OCI-LY7 (cell line): Measurements from ENCODE around the gene NKPD1.

Source experiments
- CTCF ChIP-seq: fragments of 200-600 bp; sonication (generic); conservative IDR thresholded peaks from 2 replicates; pipeline ENCODE4 v1.5.1; 2014; ENCODE audit warnings: mild to moderate bottlenecking, antibody characterized with exemption, low read length, moderate library complexity, mixed read lengths
- EZH2phosphoT487 ChIP-seq: fragments of 200-600 bp; sonication (generic); IDR thresholded peaks from 2 replicates; pipeline ENCODE4 v1.6.1; 2018; ENCODE audit warnings: low read depth, borderline replicate concordance, mild to moderate bottlenecking, mixed run types, antibody characterized with exemption, low read length, moderate library complexity, mixed read lengths

GRCh38 chr19:45135176-45135885 lies 25.5 kb downstream of the NKPD1 start:
- TF ChIP-seq CTCF (no peak), EZH2phosphoT487 (no peak)
